PC-9 (cell line): ENCODE data around the gene SLC4A4. TPM values are rescaled to one million over a fixed set of nuclear protein-coding genes. Genes with fewer than 3 reads are reported as not detected.

Experiments
- BruUV-seq: library from RNA; stranded (reverse); fragments of 400-500 nt; replicated peaks from 2 replicates; lab custom pipeline; 2021; lab: Mats Ljungman, UMichigan
- CTCF ChIA-PET: fragments of 300-600 bp; sonication (Branson Sonifier 250); formaldehyde crosslinking; loops from one replicate; lab custom pipeline; 2022; ENCODE audit warnings: antibody characterized with exemption; lab: Charles Lee
- POLR2A ChIA-PET: fragments of 300-600 bp; sonication (Branson Sonifier 250); formaldehyde crosslinking; loops from one replicate; lab custom pipeline; 2022; ENCODE audit warnings: antibody characterized with exemption; ENCODE audit not compliant: unreplicated experiment; lab: Charles Lee
- DNase-seq, 2 experiments: peaks; one replicate each; pipeline versions ENCODE4 v3.0.0 to v3.0.0-alpha.2; 2015 to 2022; ENCODE audit warnings: mixed read lengths in 1 of 2
- H2AFZ ChIP-seq: fragments of 200-600 bp; sonication (generic); 2 replicates; pipeline ENCODE4 v1.8.1; 2017; ENCODE audit warnings: antibody characterized with exemption
- H3F3A ChIP-seq: fragments of 200-600 bp; sonication (generic); 2 replicates; pipeline ENCODE4 v1.8.1; 2017; ENCODE audit warnings: antibody characterized with exemption, mild to moderate bottlenecking, low read depth; ENCODE audit not compliant: insufficient read depth
- H3K27ac ChIP-seq: fragments of 200-600 bp; sonication (generic); 2 replicates; pipeline ENCODE4 v1.6.1; 2016; ENCODE audit warnings: mixed run types
- H3K27me3 ChIP-seq: fragments of 200-600 bp; sonication (generic); 2 replicates; pipeline ENCODE4 v1.6.1; 2016; ENCODE audit warnings: low read depth, mixed run types; ENCODE audit not compliant: insufficient read depth
- H3K36me3 ChIP-seq: fragments of 200-600 bp; sonication (generic); 2 replicates; pipeline ENCODE4 v1.6.1; 2016; ENCODE audit warnings: low read depth, mixed run types
- H3K4me1 ChIP-seq: fragments of 200-600 bp; sonication (generic); replicated peaks from 2 replicates; pipeline ENCODE4 v1.6.1; 2016; ENCODE audit warnings: mixed run types; ENCODE audit not compliant: insufficient read depth
- H3K4me2 ChIP-seq: fragments of 200-600 bp; sonication (generic); 2 replicates; pipeline ENCODE4 v1.6.1; 2017; ENCODE audit warnings: mixed run types
- H3K4me3 ChIP-seq: fragments of 200-600 bp; sonication (generic); 2 replicates; pipeline ENCODE4 v1.6.1; 2016; ENCODE audit warnings: mixed run types
- H3K79me2 ChIP-seq: fragments of 200-600 bp; sonication (generic); 2 replicates; pipeline ENCODE4 v1.6.1; 2017; ENCODE audit warnings: low read depth, mixed run types
- H3K9me2 ChIP-seq: fragments of 200-600 bp; sonication (generic); 2 replicates; pipeline ENCODE4 v1.8.1; 2017; ENCODE audit warnings: mild to moderate bottlenecking; ENCODE audit not compliant: insufficient read depth
- H3K9me3 ChIP-seq: fragments of 200-600 bp; sonication (generic); 2 replicates; pipeline ENCODE4 v1.8.1; 2016; ENCODE audit warnings: low read depth; ENCODE audit not compliant: insufficient read depth
- H4K20me1 ChIP-seq: fragments of 200-600 bp; sonication (generic); 2 replicates; pipeline ENCODE4 v1.8.1; 2017; ENCODE audit not compliant: insufficient read depth
- CTCF ChIP-seq: fragments of 200-600 bp; sonication (generic); conservative IDR thresholded peaks from 2 replicates; pipeline ENCODE4 v1.6.1; 2017; ENCODE audit warnings: mixed run types, antibody characterized with exemption, mild to moderate bottlenecking, moderate library complexity
- EZH2 ChIP-seq: fragments of 200-600 bp; sonication (generic); IDR thresholded peaks from 2 replicates; pipeline ENCODE4 v1.8.0; 2017; ENCODE audit warnings: antibody characterized with exemption, low read depth
- intact Hi-C: fragments of 100-400 bp; cut with micrococcal nuclease; formaldehyde crosslinking; loops from one replicate; pipeline ENCODE4 v1.10.0; 2022; ENCODE audit not compliant: unreplicated experiment
- total RNA-seq: library from RNA; stranded (reverse); gene quantifications from 2 replicates; pipeline ENCODE4 v1.2.3, GENCODE V29; 2021

The SLC4A4 gene
- total RNA-seq, 1 experiment from 2014 or later = 0.44 TPM

- Histone ChIP-seq H3K9me2 (no peaks in the 10 kb centered on the region), H3K4me2 (no peak overlapping the region), H3K79me2 (no peaks in the 10 kb centered on the region), H3F3A (no peaks in the 10 kb centered on the region), H3K27me3 (no peaks in the 10 kb centered on the region), H3K9me3 (no peaks in the 10 kb centered on the region), H3K4me3 (no peak overlapping the region), H4K20me1 (no peaks in the 10 kb centered on the region), H3K4me1 (no peaks in the 10 kb centered on the region), H3K27ac (no peak overlapping the region), H2AFZ (no peak overlapping the region), H3K36me3 (no peaks in the 10 kb centered on the region)
- DNase-seq = no peak
- CTCF ChIA-PET = no interaction called here
- POLR2A ChIA-PET = no interaction called here
- no TSS peak for BruUV-seq
- TF ChIP-seq CTCF (no peak), EZH2 (no peak)
- intact Hi-C loops = no loop called here
These were observed 185.9 kb downstream of the SLC4A4 start for GRCh38 chr4:71524756-71525155.

- H3K27ac ChIP-seq = no peak overlapping the region
- intact Hi-C loops = no loop called here
- CTCF ChIA-PET = no interaction called here
These were observed 188.0 kb downstream of the SLC4A4 start for GRCh38 chr4:71526637-71527406.

GRCh38 chr4:71532407-71532806, 193.6 kb downstream of the SLC4A4 start:
- H3K4me2 ChIP-seq = no peak overlapping the region
- H3K9me2 ChIP-seq = no peaks in the 10 kb centered on the region; the same call in 1 of the 2 replicates
- no peaks in the 10 kb centered on the region for H4K20me1 ChIP-seq
- H3K79me2 ChIP-seq = no peaks in the 10 kb centered on the region
- H3K27ac ChIP-seq = no peak overlapping the region
- ChIA-PET POLR2A (no interaction called here), CTCF (no interaction called here)
- H3K4me1 ChIP-seq = no peaks in the 10 kb centered on the region
- no peaks in the 10 kb centered on the region for H3K9me3 ChIP-seq
- no peaks in the 10 kb centered on the region for H3F3A ChIP-seq
- TF ChIP-seq CTCF (no peak), EZH2 (no peak)
- no peak overlapping the region for H2AFZ ChIP-seq
- H3K4me3 ChIP-seq = no peak overlapping the region
- intact Hi-C loops = no loop called here
- DNase-seq = no peak
- no peaks in the 10 kb centered on the region for H3K36me3 ChIP-seq
- BruUV-seq = no TSS peak
- no peaks in the 10 kb centered on the region for H3K27me3 ChIP-seq

More at GRCh38 chr4:71526637-71527406, 188.0 kb downstream of the SLC4A4 start:
- Histone ChIP-seq H3K9me2 (no peaks in the 10 kb centered on the region), H3K36me3 (no peaks in the 10 kb centered on the region), H3K9me3 (no peaks in the 10 kb centered on the region), H2AFZ (no peak overlapping the region), H3K4me2 (no peak overlapping the region), H3K4me3 (no peak overlapping the region), H3K79me2 (no peaks in the 10 kb centered on the region), H3K27me3 (no peaks in the 10 kb centered on the region), H3F3A (no peaks in the 10 kb centered on the region), H3K4me1 (no peaks in the 10 kb centered on the region), H4K20me1 (no peaks in the 10 kb centered on the region)
- POLR2A ChIA-PET = interaction anchor here (0.6 kb wide), 1 partner anchor 338 kb away, joined by 5 read pairs; no protein-coding TSS in a partner anchor
- DNase-seq = no peak
- no TSS peak for BruUV-seq
- TF ChIP-seq CTCF = no peak
- TF ChIP-seq EZH2 = no peak
